ENCODE measurements around the gene FCAMR.

The FCAMR gene

DNA sequence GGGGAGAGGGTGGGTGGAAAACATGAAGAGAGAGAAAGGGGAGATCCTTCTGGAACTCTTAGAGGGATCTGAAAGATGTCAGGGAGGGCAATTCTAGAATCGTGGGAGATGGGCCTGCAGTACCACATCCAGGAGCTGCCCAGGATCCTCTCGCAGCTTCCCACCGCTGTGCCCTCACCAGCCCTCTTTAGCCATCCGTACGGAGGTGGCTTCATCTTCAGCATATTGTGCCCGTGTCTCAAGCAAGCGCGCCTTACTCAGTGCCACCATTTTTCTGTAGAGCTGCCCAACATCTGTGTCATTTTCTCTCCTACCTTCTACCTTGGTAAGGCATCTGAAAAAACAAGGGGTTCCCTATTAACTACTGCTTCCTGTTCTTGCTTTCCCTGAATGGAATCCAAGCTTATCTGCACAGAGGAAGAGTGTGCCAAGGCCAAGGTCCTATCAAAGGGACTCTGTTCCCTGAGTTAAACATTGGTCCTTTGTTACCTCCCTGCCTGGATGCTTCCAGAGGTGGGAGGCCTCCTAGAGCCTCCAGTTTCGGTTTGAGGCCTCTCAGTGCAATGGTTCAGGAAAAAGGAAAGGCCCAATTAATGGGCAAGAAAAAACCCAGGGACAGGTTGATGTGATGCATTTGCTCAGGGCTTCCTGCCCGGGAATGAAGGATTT, 39.1 kb upstream of the FCAMR start:
- Histone ChIP-seq H3K4me1 (ENCODE audit: control insufficient read depth, low read depth, low read length) (no peaks in the 10 kb centered on the region), H3K4me3 (ENCODE audit: low read length) (no peak overlapping the region), H3K27me3 (ENCODE audit: control insufficient read depth, insufficient read depth, low read length) (no peaks in the 10 kb centered on the region), H3K27ac (ENCODE audit: low read length) (no peak overlapping the region), H3K9ac (ENCODE audit: low read length) (no peak overlapping the region), H3K9me3 (ENCODE audit: control insufficient read depth, low read depth, low read length) (no peaks in the 10 kb centered on the region), H3K36me3 (ENCODE audit: control insufficient read depth, low read depth, low read length) (no peaks in the 10 kb centered on the region)

DNA sequence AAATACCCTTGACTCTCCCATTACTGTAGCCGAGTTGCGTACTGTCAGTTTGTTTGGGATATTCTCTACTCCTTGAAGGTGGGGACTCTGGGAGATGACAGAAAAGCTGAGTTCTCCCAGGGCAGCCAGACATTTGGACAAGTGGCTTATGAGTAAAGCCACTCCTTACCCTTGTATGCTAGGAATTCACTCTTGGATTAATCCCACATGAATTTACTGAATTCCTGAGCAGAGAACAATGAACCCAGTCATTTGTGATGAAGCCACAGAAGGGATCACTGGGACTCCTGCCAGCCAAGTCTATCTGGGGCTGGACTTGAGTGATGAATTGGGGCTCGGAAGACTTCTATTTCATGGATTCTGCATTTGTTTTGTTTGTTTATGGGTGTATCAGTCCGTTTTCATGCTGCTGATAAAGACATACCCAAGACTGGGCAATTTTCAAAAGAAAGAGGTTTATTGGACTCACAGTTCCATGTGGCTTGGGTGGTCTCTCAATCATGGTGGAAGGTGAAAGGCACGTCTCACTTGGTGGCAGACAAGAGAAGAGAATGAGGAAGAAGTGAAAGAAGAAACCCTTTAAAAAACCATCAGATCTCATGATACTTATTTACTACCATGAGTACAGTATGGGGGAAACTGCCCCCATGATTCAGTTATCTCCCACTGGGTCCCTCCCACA, 37.2 kb upstream of the FCAMR start:
- Histone ChIP-seq H3K9ac (ENCODE audit: low read length) (no peak overlapping the region), H3K27me3 (ENCODE audit: control insufficient read depth, insufficient read depth, low read length) (no peaks in the 10 kb centered on the region), H3K27ac (ENCODE audit: low read length) (no peak overlapping the region), H3K4me1 (ENCODE audit: control insufficient read depth, low read depth, low read length) (no peaks in the 10 kb centered on the region), H3K36me3 (ENCODE audit: control insufficient read depth, low read depth, low read length) (no peaks in the 10 kb centered on the region), H3K9me3 (ENCODE audit: control insufficient read depth, low read depth, low read length) (no peaks in the 10 kb centered on the region), H3K4me3 (ENCODE audit: low read length) (no peak overlapping the region)

DNA sequence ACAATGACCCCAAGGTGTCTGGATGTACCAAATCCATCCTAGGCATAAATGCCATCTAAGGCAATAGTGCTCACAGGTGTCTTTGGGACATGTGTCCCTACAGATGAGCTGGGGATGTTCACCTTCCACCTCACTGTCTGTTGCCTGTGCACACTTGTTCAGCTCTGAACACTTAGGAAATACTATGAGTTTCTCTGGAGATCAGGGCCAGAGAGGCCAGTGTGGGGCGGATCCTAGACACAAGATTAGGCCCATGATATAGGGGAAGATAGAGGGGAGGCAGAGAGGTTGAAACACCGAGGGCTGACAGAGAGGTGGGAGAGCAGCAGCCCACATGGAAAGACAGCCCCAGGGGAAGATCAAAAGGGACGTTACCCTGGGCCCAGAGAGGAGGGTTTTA, 36.7 kb upstream of the FCAMR start:
- H3K27me3 ChIP-seq (ENCODE audit: control insufficient read depth, insufficient read depth, low read length), result no peaks in the 10 kb centered on the region
- H3K36me3 ChIP-seq (ENCODE audit: control insufficient read depth, low read depth, low read length), result no peaks in the 10 kb centered on the region
- no peak overlapping the region for H3K27ac ChIP-seq (ENCODE audit: low read length)
- H3K9ac ChIP-seq (ENCODE audit: low read length), result no peak overlapping the region
- H3K9me3 ChIP-seq (ENCODE audit: control insufficient read depth, low read depth, low read length), result no peaks in the 10 kb centered on the region
- H3K4me1 ChIP-seq (ENCODE audit: control insufficient read depth, low read depth, low read length), result no peaks in the 10 kb centered on the region
- H3K4me3 ChIP-seq (ENCODE audit: low read length), result no peak overlapping the region

DNA sequence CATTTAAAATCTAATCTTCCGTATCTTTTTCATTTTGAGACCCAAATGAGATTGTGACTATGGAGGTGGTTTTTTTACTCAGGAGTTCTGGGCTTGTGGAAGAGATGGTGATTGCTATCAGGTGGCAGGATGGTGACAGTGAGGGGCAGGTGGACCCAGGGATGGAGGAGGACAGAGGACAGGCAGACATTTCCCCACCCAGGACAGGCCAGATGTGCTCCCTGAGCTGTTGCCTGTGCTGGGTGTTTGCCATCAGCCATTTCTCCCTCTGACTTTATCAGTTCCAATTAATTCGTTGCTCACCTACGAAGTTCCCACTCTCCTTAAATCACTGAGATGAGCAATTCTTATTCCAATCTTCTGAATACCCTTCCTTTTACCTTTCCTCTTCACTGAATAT, 35.8 kb upstream of the FCAMR start:
- H3K9ac ChIP-seq (ENCODE audit: low read length), result no peak overlapping the region
- no peaks in the 10 kb centered on the region for H3K27me3 ChIP-seq (ENCODE audit: control insufficient read depth, insufficient read depth, low read length)
- no peaks in the 10 kb centered on the region for H3K9me3 ChIP-seq (ENCODE audit: control insufficient read depth, low read depth, low read length)
- H3K4me3 ChIP-seq (ENCODE audit: low read length), result no peak overlapping the region
- H3K36me3 ChIP-seq (ENCODE audit: control insufficient read depth, low read depth, low read length), result no peaks in the 10 kb centered on the region
- no peaks in the 10 kb centered on the region for H3K4me1 ChIP-seq (ENCODE audit: control insufficient read depth, low read depth, low read length)
- no peak overlapping the region for H3K27ac ChIP-seq (ENCODE audit: low read length)

DNA sequence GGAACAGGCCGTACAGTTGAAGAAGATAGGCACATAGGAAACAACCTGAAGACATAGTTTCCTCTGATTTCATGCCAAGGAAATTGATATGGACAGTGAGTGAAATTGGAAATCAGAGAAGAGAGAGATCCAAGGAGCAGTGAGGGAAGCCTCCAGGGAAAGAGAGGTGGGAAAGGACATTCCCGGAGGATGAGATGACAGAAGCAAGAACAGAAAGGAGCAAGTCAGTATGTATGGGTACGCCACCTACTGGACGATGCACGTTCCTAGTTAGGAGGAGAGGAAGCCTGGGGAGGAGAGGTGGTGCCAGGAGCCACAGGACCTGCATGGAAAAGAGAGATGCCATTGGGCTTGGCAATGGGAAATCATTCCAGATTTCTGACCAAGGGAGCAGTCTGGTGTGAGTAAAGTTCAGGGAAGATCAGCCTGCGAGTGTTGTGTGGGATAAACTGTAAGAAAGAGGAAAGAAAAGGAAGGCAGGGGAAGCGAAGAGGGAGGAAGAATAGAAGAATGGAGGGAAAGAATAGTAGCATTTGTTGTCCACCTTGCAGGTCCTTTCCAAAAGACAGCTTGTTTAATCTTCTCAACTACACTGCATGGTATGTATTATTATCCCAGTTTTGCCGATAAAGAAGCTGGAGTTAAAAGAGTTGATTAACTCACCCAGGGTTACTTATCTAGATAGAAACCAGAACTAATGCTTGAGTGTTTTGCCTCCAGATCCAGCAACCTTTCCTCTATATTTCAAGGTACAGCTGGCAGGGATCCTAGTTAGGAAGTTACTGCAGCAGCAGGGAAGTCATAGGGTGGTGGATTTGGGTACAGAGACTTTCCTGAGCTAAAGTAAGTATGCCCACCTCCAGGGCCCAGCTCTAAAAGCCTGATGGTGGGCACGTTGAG, 34.9 kb upstream of the FCAMR start:
- Histone ChIP-seq H3K9ac (ENCODE audit: low read length) (no peak overlapping the region), H3K4me3 (ENCODE audit: low read length) (no peak overlapping the region), H3K27me3 (ENCODE audit: control insufficient read depth, insufficient read depth, low read length) (no peaks in the 10 kb centered on the region), H3K4me1 (ENCODE audit: control insufficient read depth, low read depth, low read length) (no peaks in the 10 kb centered on the region), H3K27ac (ENCODE audit: low read length) (no peak overlapping the region), H3K36me3 (ENCODE audit: control insufficient read depth, low read depth, low read length) (no peaks in the 10 kb centered on the region), H3K9me3 (ENCODE audit: control insufficient read depth, low read depth, low read length) (no peaks in the 10 kb centered on the region)

DNA sequence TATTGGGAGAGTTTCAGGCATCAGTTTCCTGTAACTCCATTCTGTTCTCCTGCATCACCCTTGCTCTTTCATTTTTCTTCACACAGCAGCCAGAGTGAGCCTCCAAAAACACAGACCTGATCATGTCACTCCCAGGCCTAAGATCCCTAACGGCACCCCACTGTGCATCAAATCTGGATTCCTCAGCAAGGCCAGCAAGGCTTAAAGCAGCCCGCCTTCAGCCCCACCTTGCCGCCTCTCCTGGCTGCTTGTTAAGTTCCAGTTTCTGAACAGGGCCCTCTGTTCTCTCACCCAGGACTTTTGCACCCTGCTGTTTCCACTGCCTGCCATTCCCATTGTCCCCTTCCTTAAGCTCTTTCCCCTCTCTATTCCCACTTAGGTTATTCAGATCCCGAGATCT, 33.0 kb upstream of the FCAMR start:
- H3K27ac ChIP-seq (ENCODE audit: low read length), result no peak overlapping the region
- no peaks in the 10 kb centered on the region for H3K4me1 ChIP-seq (ENCODE audit: control insufficient read depth, low read depth, low read length)
- no peak overlapping the region for H3K4me3 ChIP-seq (ENCODE audit: low read length)
- no peak overlapping the region for H3K9ac ChIP-seq (ENCODE audit: low read length)
- H3K36me3 ChIP-seq (ENCODE audit: control insufficient read depth, low read depth, low read length), result no peaks in the 10 kb centered on the region
- no peaks in the 10 kb centered on the region for H3K9me3 ChIP-seq (ENCODE audit: control insufficient read depth, low read depth, low read length)
- H3K27me3 ChIP-seq (ENCODE audit: control insufficient read depth, insufficient read depth, low read length), result no peaks in the 10 kb centered on the region

DNA sequence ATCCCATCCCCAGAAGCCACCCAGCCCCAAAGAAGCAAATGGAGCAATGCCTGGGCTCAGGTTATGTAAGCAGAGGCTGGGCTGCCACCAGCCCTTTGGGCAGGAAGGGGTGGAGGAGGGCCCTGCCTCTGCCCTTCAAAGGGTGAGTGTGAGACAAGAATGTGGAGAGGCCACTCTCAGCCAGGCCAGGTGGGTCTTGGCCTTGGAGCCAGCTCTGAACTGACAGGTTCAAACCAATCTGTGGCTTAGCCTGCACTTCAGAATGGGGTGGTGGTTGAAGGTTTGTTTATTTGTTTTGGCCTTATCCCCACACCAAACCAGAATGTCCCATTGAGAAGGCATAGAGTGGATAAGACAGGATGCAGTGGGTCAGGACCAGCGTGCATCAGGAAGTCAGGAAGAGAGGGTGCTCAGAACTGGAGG, 32.5 kb upstream of the FCAMR start:
- H3K36me3 ChIP-seq (ENCODE audit: control insufficient read depth, low read depth, low read length), result no peaks in the 10 kb centered on the region
- H3K27me3 ChIP-seq (ENCODE audit: control insufficient read depth, insufficient read depth, low read length), result no peaks in the 10 kb centered on the region
- no peaks in the 10 kb centered on the region for H3K4me1 ChIP-seq (ENCODE audit: control insufficient read depth, low read depth, low read length)
- H3K9me3 ChIP-seq (ENCODE audit: control insufficient read depth, low read depth, low read length), result no peaks in the 10 kb centered on the region
- no peak overlapping the region for H3K9ac ChIP-seq (ENCODE audit: low read length)
- no peak overlapping the region for H3K4me3 ChIP-seq (ENCODE audit: low read length)
- no peak overlapping the region for H3K27ac ChIP-seq (ENCODE audit: low read length)

DNA sequence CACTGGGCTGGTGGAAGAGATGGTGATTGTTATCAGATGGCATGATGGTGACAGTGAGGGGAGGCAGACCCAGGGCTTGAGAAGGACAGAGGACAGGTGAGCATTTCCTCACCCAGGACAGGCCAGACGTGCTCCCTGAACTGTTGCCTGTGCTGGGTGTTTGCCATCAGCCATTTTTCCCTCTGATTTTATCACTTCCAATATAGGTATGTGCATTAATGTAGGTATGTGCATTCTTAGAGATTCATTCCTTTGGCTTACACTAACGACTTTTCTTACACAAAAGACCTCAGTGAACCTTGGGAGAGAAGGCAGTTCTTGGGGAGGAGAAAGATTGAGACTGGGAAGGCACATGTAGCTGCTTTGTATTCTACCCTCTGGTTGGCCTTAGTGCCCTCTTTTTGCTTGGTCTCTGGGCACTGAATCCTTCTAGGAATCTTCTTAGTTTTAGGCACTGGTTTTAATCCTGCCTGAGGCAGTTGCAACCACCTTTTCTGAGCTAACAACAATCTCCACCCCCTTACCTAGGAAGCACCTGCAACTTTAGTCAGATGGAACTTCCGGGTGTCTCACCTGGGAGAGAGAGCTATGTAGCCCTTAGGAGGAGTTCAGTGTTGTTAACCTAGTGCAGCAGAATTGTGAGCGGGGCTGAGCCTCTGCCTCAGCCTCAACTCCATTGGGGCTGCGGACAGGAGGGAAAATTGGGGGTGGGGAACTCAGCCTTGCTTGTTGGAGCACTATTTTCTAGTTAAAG, 31.4 kb upstream of the FCAMR start:
- no peak overlapping the region for H3K4me3 ChIP-seq (ENCODE audit: low read length)
- H3K27me3 ChIP-seq (ENCODE audit: control insufficient read depth, insufficient read depth, low read length), result no peaks in the 10 kb centered on the region
- H3K4me1 ChIP-seq (ENCODE audit: control insufficient read depth, low read depth, low read length), result no peaks in the 10 kb centered on the region
- no peak overlapping the region for H3K9ac ChIP-seq (ENCODE audit: low read length)
- H3K27ac ChIP-seq (ENCODE audit: low read length), result no peak overlapping the region
- H3K9me3 ChIP-seq (ENCODE audit: control insufficient read depth, low read depth, low read length), result no peaks in the 10 kb centered on the region
- no peaks in the 10 kb centered on the region for H3K36me3 ChIP-seq (ENCODE audit: control insufficient read depth, low read depth, low read length)

DNA sequence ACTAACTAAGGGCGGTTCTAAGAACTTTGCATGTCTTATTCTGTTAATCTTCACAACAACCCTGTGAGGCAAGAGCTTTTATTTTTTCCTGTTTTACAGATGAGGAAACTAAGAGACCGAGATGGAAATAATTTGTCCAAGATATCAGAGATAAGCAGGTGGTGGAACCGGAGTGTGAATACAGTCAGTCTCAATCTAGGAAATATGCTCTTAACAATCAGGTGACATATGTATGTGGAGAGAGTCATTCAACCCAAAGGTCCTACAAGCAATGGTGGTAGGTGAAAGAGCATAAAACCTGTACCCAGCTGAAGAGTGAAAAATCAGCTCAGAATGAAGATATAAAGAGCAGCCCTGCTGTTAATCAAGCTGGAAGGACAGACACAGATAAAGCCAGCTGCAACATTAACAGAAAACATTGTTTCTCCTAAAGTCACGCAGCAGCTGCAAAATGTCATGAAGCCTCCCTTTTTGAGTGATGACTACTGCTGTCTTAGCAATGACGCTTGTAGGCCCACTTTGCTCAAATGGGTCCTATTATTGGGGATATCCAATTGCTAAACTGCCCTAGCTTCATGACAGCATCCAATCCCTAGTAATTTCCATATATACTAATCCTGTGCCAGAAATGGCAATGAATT, 30.5 kb upstream of the FCAMR start:
- Histone ChIP-seq H3K4me3 (ENCODE audit: low read length) (no peak overlapping the region), H3K4me1 (ENCODE audit: control insufficient read depth, low read depth, low read length) (no peaks in the 10 kb centered on the region), H3K9me3 (ENCODE audit: control insufficient read depth, low read depth, low read length) (no peaks in the 10 kb centered on the region), H3K36me3 (ENCODE audit: control insufficient read depth, low read depth, low read length) (no peaks in the 10 kb centered on the region), H3K27me3 (ENCODE audit: control insufficient read depth, insufficient read depth, low read length) (no peaks in the 10 kb centered on the region), H3K9ac (ENCODE audit: low read length) (no peak overlapping the region), H3K27ac (ENCODE audit: low read length) (no peak overlapping the region)

DNA sequence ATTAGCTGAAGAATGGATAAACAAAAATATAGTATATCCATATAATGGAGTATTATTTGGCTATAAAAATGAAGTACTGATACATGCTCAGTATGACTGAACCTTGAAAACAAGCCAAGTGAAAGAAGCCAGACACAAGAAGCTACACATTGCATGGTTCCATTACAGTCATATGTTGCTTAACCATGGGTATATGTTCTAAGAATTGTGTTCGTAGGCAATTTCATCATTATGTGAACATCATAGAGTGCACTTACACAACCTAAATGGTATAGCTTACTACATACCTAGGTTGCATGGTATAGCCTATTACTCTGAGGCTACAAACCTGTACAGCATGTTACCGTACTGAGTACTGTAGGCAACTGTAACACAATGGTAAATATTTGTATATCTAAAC, 28.6 kb upstream of the FCAMR start:
- Histone ChIP-seq H3K27ac (ENCODE audit: low read length) (no peak overlapping the region), H3K9me3 (ENCODE audit: control insufficient read depth, low read depth, low read length) (no peaks in the 10 kb centered on the region), H3K4me1 (ENCODE audit: control insufficient read depth, low read depth, low read length) (no peaks in the 10 kb centered on the region), H3K4me3 (ENCODE audit: low read length) (no peak overlapping the region), H3K9ac (ENCODE audit: low read length) (no peak overlapping the region), H3K36me3 (ENCODE audit: control insufficient read depth, low read depth, low read length) (no peaks in the 10 kb centered on the region), H3K27me3 (ENCODE audit: control insufficient read depth, insufficient read depth, low read length) (no peaks in the 10 kb centered on the region)

DNA sequence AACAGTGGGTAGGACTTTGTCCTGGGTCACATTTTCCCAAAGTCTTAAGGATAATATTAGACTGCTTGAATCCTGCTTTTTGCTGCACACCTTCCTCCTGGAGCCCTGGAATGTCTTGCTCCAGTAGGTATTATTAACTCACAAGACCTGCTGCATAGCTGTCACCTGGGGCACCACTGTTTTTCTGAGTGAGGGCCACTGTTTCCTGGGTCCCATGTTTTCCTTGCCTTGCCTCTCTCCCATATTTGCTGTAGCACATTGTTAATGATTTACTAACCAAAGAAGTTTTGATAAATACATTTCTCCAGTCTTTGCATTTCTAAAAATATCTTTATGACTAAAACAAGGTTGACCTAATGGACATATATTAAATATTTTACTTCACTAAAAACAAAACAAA, 22.5 kb upstream of the FCAMR start:
- Histone ChIP-seq H3K4me1 (ENCODE audit: control insufficient read depth, low read depth, low read length) (no peaks in the 10 kb centered on the region), H3K9me3 (ENCODE audit: control insufficient read depth, low read depth, low read length) (no peaks in the 10 kb centered on the region), H3K4me3 (ENCODE audit: low read length) (no peak overlapping the region), H3K27me3 (ENCODE audit: control insufficient read depth, insufficient read depth, low read length) (no peaks in the 10 kb centered on the region), H3K9ac (ENCODE audit: low read length) (no peak overlapping the region), H3K36me3 (ENCODE audit: control insufficient read depth, low read depth, low read length) (no peaks in the 10 kb centered on the region), H3K27ac (ENCODE audit: low read length) (no peak overlapping the region)
